ENCODE results near the gene NAALADL2. TPM values are rescaled to one million over a fixed set of nuclear protein-coding genes. Genes with fewer than 3 reads are reported as not detected.

NAALADL2 gene
- total RNA-seq, 1 donor from 2014 or later: 2.9 TPM

- TF ChIP-seq CTCF (conservative IDR thresholded peaks at IDR 0.05; ENCODE audit: low read depth, low read length): no peak
- no peak overlapping the region for H3K4me3 ChIP-seq (ENCODE audit: low read depth, low read length)
- peak; percentile 18 for DNase-seq (ENCODE audit: low read depth)
Observed at GRCh38 chr3:175258763-175259162, 399.6 kb downstream of the NAALADL2 start.

GRCh38 chr3:175260145-175260794 is 401.1 kb downstream of the NAALADL2 start:
- TF ChIP-seq CTCF (conservative IDR thresholded peaks at IDR 0.05; ENCODE audit: low read depth, low read length): no peak
- DNase-seq (ENCODE audit: low read depth): no peak
- H3K4me3 ChIP-seq (ENCODE audit: low read depth, low read length): no peak overlapping the region

- H3K4me3 ChIP-seq (ENCODE audit: low read depth, low read length): no peak overlapping the region
- DNase-seq (ENCODE audit: low read depth): no peak
- TF ChIP-seq CTCF (conservative IDR thresholded peaks at IDR 0.05; ENCODE audit: low read depth, low read length): no peak
Observed at GRCh38 chr3:175266478-175266877, 407.3 kb downstream of the NAALADL2 start.

GRCh38 chr3:175267121-175267531 is 408.0 kb downstream of the NAALADL2 start:
- no peak overlapping the region for H3K4me3 ChIP-seq (ENCODE audit: low read depth, low read length)
- no peak for TF ChIP-seq CTCF (conservative IDR thresholded peaks at IDR 0.05; ENCODE audit: low read depth, low read length)
- no peak for DNase-seq (ENCODE audit: low read depth)

GRCh38 chr3:175267561-175267960 is 408.4 kb downstream of the NAALADL2 start:
- H3K4me3 ChIP-seq (ENCODE audit: low read depth, low read length): no peak overlapping the region
- TF ChIP-seq CTCF (conservative IDR thresholded peaks at IDR 0.05; ENCODE audit: low read depth, low read length): no peak
- DNase-seq (ENCODE audit: low read depth): no peak

GRCh38 chr3:175269394-175269793 is 410.3 kb downstream of the NAALADL2 start:
- no peak for DNase-seq (ENCODE audit: low read depth)
- TF ChIP-seq CTCF (conservative IDR thresholded peaks at IDR 0.05; ENCODE audit: low read depth, low read length): no peak
- no peak overlapping the region for H3K4me3 ChIP-seq (ENCODE audit: low read depth, low read length)

- TF ChIP-seq CTCF (conservative IDR thresholded peaks at IDR 0.05; ENCODE audit: low read depth, low read length): no peak
- H3K4me3 ChIP-seq (ENCODE audit: low read depth, low read length): no peak overlapping the region
- DNase-seq (ENCODE audit: low read depth): no peak
Observed at GRCh38 chr3:175270198-175270837, 411.2 kb downstream of the NAALADL2 start.

Measured in epithelial cell of proximal tubule (primary cell).